K562 (cell line): ENCODE results near the gene LITAF. TPM values are rescaled to one million over a fixed set of nuclear protein-coding genes. Genes with fewer than 3 reads are reported as not detected.

Experiments
- ATAC-seq: fragments of 200-7000 bp; cut with Tn5 transposase; 3 replicates; pipeline ENCODE4 v1.9.1; 2020; ENCODE audit warnings: moderate library complexity
- BruUV-seq: library from RNA; stranded (reverse); fragments of 400-500 nt; replicated peaks from 2 replicates; lab custom pipeline; 2021; lab: Mats Ljungman, UMichigan
- CTCF ChIA-PET: fragments of 300-600 bp; formaldehyde crosslinking; extraction: SDS; loops from one replicate; lab custom pipeline; 2021; ENCODE audit warnings: low intra/inter-chr PET ratio; lab: Yijun Ruan, JAX
- POLR2A ChIA-PET: fragments of 300-600, 350-650 bp; sonication (Branson Sonifier 250); formaldehyde crosslinking; extraction: SDS; loops from one replicate; lab custom pipeline; 2021; ENCODE audit warnings: antibody characterized with exemption, inconsistent platforms; lab: Yijun Ruan, JAX
- DNase-seq, 4 experiments: peaks; one replicate each; pipeline versions ENCODE4 v3.0.0 to v3.0.0-alpha.2; 2011 to 2018; ENCODE audit warnings: low spot score in 3 of 4, mixed read lengths in 3 of 4; ENCODE audit errors: extremely low read depth in 1 of 4
- FAIRE-seq: peaks from 2 replicates; lab custom pipeline; 2011; peaks lifted over from hg19 to GRCh38; lab: Jason Lieb, UNC
- H2AFZ ChIP-seq: 2 replicates; pipeline ENCODE4 v1.6.0; 2011; ENCODE audit warnings: low read depth, low read length, control low read depth, inconsistent platforms
- H3K27ac ChIP-seq: fragments of 200-600 bp; 3 replicates; pipeline ENCODE4 v1.8.0; 2011; ENCODE audit warnings: low read depth, mild to moderate bottlenecking, control low read depth, inconsistent platforms, low read length, moderate library complexity, mixed read lengths; ENCODE audit errors: extremely low read depth
- H3K27me3 ChIP-seq, 2 experiments: fragments of 300-600 bp in 1 of 2; 2 replicates in 1 of 2; 3 replicates in 1 of 2; pipeline versions ENCODE4 v1.6.0 to v1.8.0; 2011; ENCODE audit warnings: inconsistent platforms in 2 of 2, low read length in 2 of 2, mild to moderate bottlenecking in 1 of 2, mixed read lengths in 1 of 2, moderate library complexity in 1 of 2; ENCODE audit not compliant: control insufficient read depth in 2 of 2, insufficient read depth in 2 of 2
- H3K36me3 ChIP-seq: fragments of 300-600 bp; 3 replicates; pipeline ENCODE4 v1.8.0; 2011; ENCODE audit warnings: mild to moderate bottlenecking, low read length, inconsistent platforms; ENCODE audit not compliant: control insufficient read depth, insufficient read depth
- H3K4me1 ChIP-seq, 2 experiments: fragments of 200-600 bp in 1 of 2; replicated peaks in 1 of 2; 2 replicates in 1 of 2; 3 replicates in 1 of 2; pipeline versions ENCODE4 v1.5.1 to v1.8.0; 2011; ENCODE audit warnings: inconsistent platforms in 2 of 2, low read length in 2 of 2, mild to moderate bottlenecking in 1 of 2, mixed read lengths in 1 of 2, moderate library complexity in 1 of 2; ENCODE audit not compliant: control insufficient read depth in 2 of 2, insufficient read depth in 2 of 2
- H3K4me2 ChIP-seq: 2 replicates; pipeline ENCODE4 v1.6.1; 2011; ENCODE audit warnings: low read length, control low read depth, inconsistent platforms, mixed read lengths; ENCODE audit not compliant: insufficient read depth
- H3K4me3 ChIP-seq: fragments of 200-600 bp; sonication (generic), shearing (Covaris generic); 2 replicates; pipeline ENCODE4 v1.5.1; 2016; ENCODE audit warnings: control low read depth, inconsistent platforms
- H3K79me2 ChIP-seq: fragments of 200-600 bp; 3 replicates; pipeline ENCODE4 v1.8.0; 2011; ENCODE audit warnings: low read length, inconsistent platforms; ENCODE audit not compliant: control insufficient read depth, insufficient read depth
- H3K9ac ChIP-seq, 2 experiments: 2 replicates each; pipeline versions ENCODE4 v1.6.0 to v1.6.1; 2011; ENCODE audit warnings: low read depth in 2 of 2, low read length in 2 of 2, control low read depth in 1 of 2, inconsistent platforms in 1 of 2, mild to moderate bottlenecking in 1 of 2, mixed read lengths in 1 of 2; ENCODE audit not compliant: insufficient read depth in 1 of 2
- H3K9me1 ChIP-seq: one replicate; pipeline ENCODE4 v1.6.0; 2011; ENCODE audit warnings: inconsistent platforms, mild to moderate bottlenecking, low read length, moderate library complexity; ENCODE audit not compliant: control insufficient read depth, insufficient read depth
- H3K9me3 ChIP-seq: replicated peaks from 2 replicates; pipeline ENCODE4 v1.5.1; 2011; ENCODE audit warnings: low read depth, low read length, inconsistent platforms; ENCODE audit not compliant: control insufficient read depth, insufficient read depth
- H4K20me1 ChIP-seq: replicated peaks from 2 replicates; pipeline ENCODE4 v1.6.1; 2011; ENCODE audit warnings: low read length, inconsistent platforms, mixed read lengths; ENCODE audit not compliant: control insufficient read depth, insufficient read depth
- ARID1B ChIP-seq: fragments of 450-650 bp; IDR thresholded peaks from 2 replicates; pipeline ENCODE4 v1.6.1; 2016; ENCODE audit warnings: antibody characterized with exemption, mild to moderate bottlenecking, inconsistent platforms
- HMBOX1 ChIP-seq: sonication (generic); IDR thresholded peaks from 2 replicates; pipeline ENCODE4 v1.6.1; 2016
- PHF8 ChIP-seq: fragments of 200-600 bp; sonication (generic); IDR thresholded peaks from 2 replicates; pipeline ENCODE4 v1.6.1; 2012; ENCODE audit warnings: mixed run types, mild to moderate bottlenecking, inconsistent platforms, low read length, moderate library complexity, borderline replicate concordance
- RNF2 ChIP-seq: sonication (generic); IDR thresholded peaks from 2 replicates; pipeline ENCODE4 v1.6.1; 2016
- TCFL5 ChIP-seq: fragments of 250-450 bp; sonication (Bioruptor Pico); conservative IDR thresholded peaks from 2 replicates; pipeline ENCODE4 v1.6.1; 2021; ENCODE audit warnings: mild to moderate bottlenecking, moderate library complexity, matching md5 sums
- ZBTB40 ChIP-seq, 2 experiments: fragments of 450-650 bp in 1 of 2; sonication (generic) in 1 of 2; formaldehyde crosslinking in 1 of 2; IDR thresholded peaks; 2 replicates each; pipeline versions ENCODE4 v1.7.1 to v1.9.0; 2016 to 2022; ENCODE audit warnings: inconsistent platforms in 1 of 2, mild to moderate bottlenecking in 1 of 2, missing genetic modification reagents in 1 of 2
- ZFP30 ChIP-seq: fragments of 250-450 bp; sonication (Bioruptor Pico); IDR thresholded peaks from 2 replicates; pipeline ENCODE4 v1.8.0; 2022; ENCODE audit warnings: moderate library complexity, mild to moderate bottlenecking, inconsistent platforms, borderline replicate concordance
- ZNF197 ChIP-seq: fragments of 200-800 bp; sonication (Bioruptor generic); IDR thresholded peaks from 2 replicates; pipeline ENCODE4 v1.6.1; 2016; ENCODE audit warnings: low read depth, missing genetic modification characterization, missing compliant biosample characterization
- ZNF75A ChIP-seq: fragments of 450-650 bp; formaldehyde crosslinking; IDR thresholded peaks from 2 replicates; pipeline ENCODE4 v1.4.0; 2020; ENCODE audit warnings: mild to moderate bottlenecking
- WGBS: fragments of 100-300 bp; shearing (Covaris generic); methylation state at CpG from one replicate; pipeline ENCODE4 v1.1.6; 2016; ENCODE audit warnings: low coverage, mixed read lengths; ENCODE audit not compliant: insufficient coverage; ENCODE audit errors: missing lambda C conversion rate; 5-methylcytosine and 5-hydroxymethylcytosine counted together
- in situ Hi-C: fragments of 300-500 bp; cut with MboI; formaldehyde crosslinking; loops from 4 replicates; pipeline ENCODE4 v1.15.0; 2018; ENCODE audit warnings: inconsistent platforms, mixed read lengths
- intact Hi-C: fragments of 100-400 bp; cut with micrococcal nuclease; formaldehyde crosslinking; loops from 2 replicates; pipeline ENCODE4 v1.14.2; 2022
- polyA plus RNA-seq, 8 experiments: library from polyadenylated mRNA; depleted of rRNA in 4 of 8; stranded (reverse) in 5 of 8; unstranded in 3 of 8; fragments of >200 nt; fragmentation: Nextera tagmentation in 2 of 8; fragmentation: Illumina TruSeq in 1 of 8; extraction: Ambion mirVana in 2 of 8; extraction: Trizol in 1 of 8; gene quantifications; 2 replicates each; pipeline versions ENCODE4 v1.2.1 to v1.2.3, GENCODE V29; 2011 to 2014; ENCODE audit warnings: inconsistent platforms in 1 of 8, missing spikeins in 1 of 8
- total RNA-seq, 7 experiments: library from RNA; depleted of rRNA in 6 of 7; stranded (reverse); fragments of >200 nt in 6 of 7; fragmentation: Illumina TruSeq in 2 of 7; extraction: Trizol in 2 of 7; gene quantifications; 2 replicates each; pipeline versions ENCODE4 v1.2.1 to v1.2.3, GENCODE V29; 2011 to 2021; ENCODE audit warnings: low replicate concordance in 1 of 7
- TF ChIP-seq, protein P1 (sequence below): fragments of 450-650 bp; formaldehyde crosslinking; conservative IDR thresholded peaks from 2 replicates; pipeline ENCODE4 v1.4.0; 2022; ENCODE audit warnings: mild to moderate bottlenecking, missing genetic modification characterization

The LITAF gene
- total and polyA plus RNA-seq, 9 of the 15 experiments (the other 6 are each of a cell fraction or from before 2014, with no cell fraction given): 4.1 to 17.8 (median 11.9) TPM

DNA sequence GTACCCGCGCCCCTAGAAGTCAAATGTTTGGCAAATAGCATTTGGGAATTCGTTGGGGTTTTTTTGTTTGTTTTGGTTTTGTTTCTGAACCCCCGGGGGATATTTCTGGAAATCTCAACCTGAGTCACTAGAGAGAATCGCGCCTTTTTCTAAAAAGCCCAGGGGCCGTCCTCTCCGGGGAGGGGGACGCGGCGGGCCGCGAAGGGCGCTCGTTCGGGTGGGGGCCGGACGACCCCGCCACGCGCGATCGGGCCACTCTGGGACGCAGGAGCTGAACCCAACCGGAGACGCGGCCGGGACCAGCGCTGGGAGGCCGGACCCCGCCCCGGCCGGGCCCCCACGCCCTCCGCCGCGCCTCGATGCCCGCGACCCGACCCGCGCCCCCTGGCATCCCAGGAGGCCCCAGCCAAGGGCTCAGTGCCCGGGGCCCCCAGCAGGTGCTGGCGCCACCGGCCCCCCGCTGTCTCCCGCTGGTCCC, 302 bp downstream of the LITAF start:
- ChIA-PET POLR2A (interaction anchor here (0.6 to 1.0 kb wide), 3 partner anchors 11 to 156 kb away, joined by 3 to 5 read pairs (median 3); partner anchors contain the start of gene TXNDC11), CTCF (no interaction called here)
- Histone ChIP-seq H3K4me1 (peaks cover 0 to 18% of the 10 kb centered on the region in 2 experiments; a peak in 4 of 5 replicates), H3K9ac (peak overlapping the region in 1 of 2 experiments; percentile 64; a peak in 1 of 4 replicates), H4K20me1 (no peaks in the 10 kb centered on the region; the same call in 1 of the 2 replicates), H3K4me3 (peak overlapping the region; percentile 39), H3K9me1 (no peaks in the 10 kb centered on the region), H3K79me2 (no peaks in the 10 kb centered on the region), H3K27me3 (peaks cover 21 to 25% of the 10 kb centered on the region in 2 experiments), H3K36me3 (no peaks in the 10 kb centered on the region), H3K27ac (peak overlapping the region; percentile 41; the same call in 1 of the 3 replicates), H2AFZ (no peak overlapping the region), H3K9me3 (no peaks in the 10 kb centered on the region), H3K4me2 (peak overlapping the region; percentile 54; the same call in 1 of the 2 replicates)
- no peak; the same call in 2 of the 3 replicates for ATAC-seq
- no peak for FAIRE-seq
- in situ Hi-C loops: no loop called here
- BruUV-seq: no TSS peak
- intact Hi-C loops: no loop called here
- WGBS: 12% methylated on average over 18 of the region's 48 CpGs
- DNase-seq: no peak
- TF ChIP-seq RNF2: no peak
- no peak for TF ChIP-seq ZNF75A (CRISPR knock-in tag)
- no peak for TF ChIP-seq ARID1B
- TF ChIP-seq ZFP30 (CRISPR knock-in tag): no peak
- no peak for TF ChIP-seq ZBTB40 (IDR thresholded peaks at IDR 0.05)
- TF ChIP-seq ZBTB40 (CRISPR knock-in tag; IDR thresholded peaks at IDR 0.05): no peak
- TF ChIP-seq PHF8: peak; percentile 40; the same call in 1 of the 2 replicates
- no peak for TF ChIP-seq TCFL5 (CRISPR knock-in tag)
- TF ChIP-seq, protein P1, sequence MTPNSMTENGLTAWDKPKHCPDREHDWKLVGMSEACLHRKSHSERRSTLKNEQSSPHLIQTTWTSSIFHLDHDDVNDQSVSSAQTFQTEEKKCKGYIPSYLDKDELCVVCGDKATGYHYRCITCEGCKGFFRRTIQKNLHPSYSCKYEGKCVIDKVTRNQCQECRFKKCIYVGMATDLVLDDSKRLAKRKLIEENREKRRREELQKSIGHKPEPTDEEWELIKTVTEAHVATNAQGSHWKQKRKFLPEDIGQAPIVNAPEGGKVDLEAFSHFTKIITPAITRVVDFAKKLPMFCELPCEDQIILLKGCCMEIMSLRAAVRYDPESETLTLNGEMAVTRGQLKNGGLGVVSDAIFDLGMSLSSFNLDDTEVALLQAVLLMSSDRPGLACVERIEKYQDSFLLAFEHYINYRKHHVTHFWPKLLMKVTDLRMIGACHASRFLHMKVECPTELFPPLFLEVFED: no peak
- no peak for TF ChIP-seq HMBOX1
- no peak for TF ChIP-seq ZNF197 (CRISPR knock-in tag)
